Common myeloid progenitor, CD34-positive (primary cell): ENCODE results near the gene AGBL5.
"Not testable (repeated sequence)": the region's sequence is repeated elsewhere in the genome, so short reads cannot be mapped to it uniquely, and the experiment has no call there.

Experiments
- CTCF ChIA-PET: fragments of 350-600 bp; sonication (Branson Sonifier 250); formaldehyde crosslinking; loops from one replicate; lab custom pipeline; 2021; ENCODE audit warnings: antibody characterized with exemption; lab: Charles Lee
- POLR2A ChIA-PET: fragments of 350-600 bp; sonication (Branson Sonifier 250); formaldehyde crosslinking; loops from one replicate; lab custom pipeline; 2021; ENCODE audit warnings: antibody characterized with exemption; lab: Charles Lee
- DNase-seq, 3 donors: peaks; one replicate each; pipeline versions ENCODE4 v3.0.0 to v3.0.0-alpha.2; 2013
- H3K27ac ChIP-seq, 2 experiments: 1 replicate in 1 of 2; 2 replicates in 1 of 2; pipeline ENCODE4 v1.7.0; 2013; ENCODE audit warnings: inconsistent platforms in 2 of 2, low read length in 2 of 2, mild to moderate bottlenecking in 2 of 2, low read depth in 1 of 2, moderate library complexity in 1 of 2; ENCODE audit not compliant: severe bottlenecking in 2 of 2, insufficient read depth in 1 of 2, poor library complexity in 1 of 2
- H3K27me3 ChIP-seq, 5 experiments: replicated peaks in 2 of 5; 1 replicate in 3 of 5; 2 replicates in 2 of 5; pipeline versions ENCODE4 v1.6.1 to v1.7.0; 2013; ENCODE audit warnings: low read length in 4 of 5, mild to moderate bottlenecking in 2 of 5, moderate library complexity in 2 of 5, inconsistent platforms in 1 of 5; ENCODE audit not compliant: insufficient read depth in 5 of 5, control insufficient read depth in 4 of 5
- H3K36me3 ChIP-seq, 4 experiments: 1 replicate in 2 of 4; 2 replicates in 2 of 4; pipeline versions ENCODE4 v1.6.1 to v1.7.0; 2013; ENCODE audit warnings: low read length in 3 of 4, control low read depth in 1 of 4, mild to moderate bottlenecking in 1 of 4; ENCODE audit not compliant: control insufficient read depth in 4 of 4, insufficient read depth in 4 of 4
- H3K4me1 ChIP-seq, 4 experiments: 1 replicate in 3 of 4; 2 replicates in 1 of 4; pipeline versions ENCODE4 v1.6.1 to v1.7.1; 2013; ENCODE audit warnings: low read length in 3 of 4, mild to moderate bottlenecking in 3 of 4, control low read depth in 1 of 4, inconsistent platforms in 1 of 4, moderate library complexity in 1 of 4; ENCODE audit not compliant: control insufficient read depth in 4 of 4, insufficient read depth in 4 of 4; ENCODE audit errors: control extremely low read depth in 1 of 4
- H3K4me3 ChIP-seq, 7 experiments: 1 replicate in 4 of 7; 2 replicates in 3 of 7; pipeline versions ENCODE4 v1.5.1 to v1.7.0; 2013; ENCODE audit warnings: mild to moderate bottlenecking in 7 of 7, low read length in 6 of 7, moderate library complexity in 6 of 7, inconsistent platforms in 2 of 7, low read depth in 2 of 7, control low read depth in 1 of 7; ENCODE audit not compliant: insufficient read depth in 4 of 7, control insufficient read depth in 1 of 7; ENCODE audit errors: extremely low read depth in 1 of 7
- H3K9me3 ChIP-seq, 5 experiments: 1 replicate in 4 of 5; 2 replicates in 1 of 5; pipeline versions ENCODE4 v1.6.1 to v1.7.1; 2013; ENCODE audit warnings: low read length in 4 of 5, mild to moderate bottlenecking in 2 of 5, inconsistent platforms in 1 of 5, low read depth in 1 of 5, moderate library complexity in 1 of 5; ENCODE audit not compliant: control insufficient read depth in 4 of 5, insufficient read depth in 2 of 5; ENCODE audit errors: control extremely low read depth in 1 of 5
- WGBS: methylation state at CpG from one replicate; pipeline ENCODE4 v1.1.5; 2013; ENCODE audit not compliant: insufficient coverage; 5-methylcytosine and 5-hydroxymethylcytosine counted together

Gene AGBL5

DNA sequence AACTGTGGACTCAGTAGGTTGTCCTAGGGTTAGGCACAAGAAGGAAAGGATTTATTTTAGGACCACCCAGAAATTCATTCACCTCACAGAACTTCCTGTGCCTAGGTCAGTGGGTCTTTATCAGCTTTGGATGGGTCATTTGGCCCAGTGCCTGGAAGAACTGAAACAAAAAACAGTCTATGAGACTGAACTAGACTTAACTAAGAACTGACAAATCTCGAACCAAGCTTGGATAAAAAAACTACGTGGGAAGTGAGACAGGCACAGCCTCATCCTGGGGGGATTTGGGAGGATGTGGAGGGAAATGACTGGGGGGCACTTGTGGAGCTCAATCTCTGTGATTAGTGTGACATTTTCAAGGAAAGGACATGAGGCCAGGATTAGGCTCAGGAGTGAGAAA lies 22.3 kb downstream of the AGBL5 start:
- H3K4me3 ChIP-seq, result no peak overlapping the region
- H3K36me3 ChIP-seq, result peaks cover 3 to 16% (median 8%) of the 10 kb centered on the region in 4 experiments
- DNase-seq, result no peak
- no peaks in the 10 kb centered on the region for H3K9me3 ChIP-seq
- CTCF ChIA-PET, result interaction anchor here (0.6 to 28.0 kb wide), 6 partner anchors 8 to 35 kb away, joined by 3 to 381 read pairs (median 16); partner anchors contain the start of genes AGBL5 and KHK
- POLR2A ChIA-PET, result interaction anchor here (1.4 kb wide), 1 partner anchor 15 kb away, joined by 4 read pairs; no protein-coding TSS in a partner anchor
- H3K27me3 ChIP-seq, result no peaks in the 10 kb centered on the region
- no peak overlapping the region for H3K27ac ChIP-seq
- WGBS, result 55% methylated on average over 1 of the region's 2 CpGs
- H3K4me1 ChIP-seq, result peaks cover 13 to 79% (median 66%) of the 10 kb centered on the region in 4 experiments

DNA sequence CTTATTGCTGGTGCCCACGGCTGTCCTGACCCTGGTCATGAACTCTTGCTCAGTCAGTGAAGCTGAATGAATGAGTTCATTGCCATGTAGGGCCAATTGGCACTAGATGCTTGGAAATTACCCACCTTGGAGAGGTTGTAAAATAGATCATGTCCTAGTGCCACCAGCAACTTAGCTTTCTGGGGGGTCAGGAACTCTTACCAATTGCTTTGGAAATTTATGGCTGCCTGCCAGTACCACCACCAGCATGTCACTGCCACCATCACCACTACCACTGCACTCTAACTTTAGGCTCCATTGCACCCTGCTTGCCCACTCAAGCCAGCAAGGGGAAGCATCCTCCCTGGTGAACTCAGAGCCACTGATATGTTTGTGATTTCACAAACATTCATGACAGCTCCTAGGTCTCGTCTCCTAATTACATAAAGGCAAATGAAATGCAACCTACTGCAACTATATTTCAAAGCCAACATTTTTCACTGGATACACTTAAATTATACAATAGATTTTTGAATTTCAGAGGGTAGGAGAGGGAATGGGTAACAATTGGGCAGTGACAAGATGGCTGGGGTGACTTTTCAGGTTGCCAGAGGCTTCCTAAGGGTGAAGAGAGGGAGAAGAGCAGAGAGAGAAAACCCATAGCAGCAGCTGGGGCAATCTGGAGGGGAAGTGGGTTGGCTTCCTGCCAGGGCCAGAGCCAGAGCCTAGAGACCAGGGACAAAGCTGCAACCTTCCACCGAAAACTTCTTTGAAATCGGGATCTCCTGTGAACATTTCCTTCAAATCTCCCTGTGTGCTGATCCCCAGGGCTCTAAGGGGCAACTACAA lies 23.5 kb downstream of the AGBL5 start:
- peaks cover 14 to 87% (median 72%) of the 10 kb centered on the region in 4 experiments for H3K4me1 ChIP-seq
- H3K36me3 ChIP-seq, result peaks cover 0 to 5% (median under 1%) of the 10 kb centered on the region in 4 experiments
- H3K4me3 ChIP-seq, result peak overlapping the region in 4 of 7 experiments; percentile 22 to 45 (median 34)
- H3K27ac ChIP-seq, result no peak overlapping the region
- 33% methylated on average over 3 of the region's 4 CpGs for WGBS
- CTCF ChIA-PET, result interaction anchor here (1.6 to 28.0 kb wide), 3 partner anchors 11 to 21 kb away, joined by 4 to 381 read pairs (median 50); partner anchors contain the start of genes AGBL5 and KHK
- no peaks in the 10 kb centered on the region for H3K27me3 ChIP-seq
- POLR2A ChIA-PET, result interaction anchor here (1.4 kb wide), 1 partner anchor 16 kb away, joined by 4 read pairs; no protein-coding TSS in a partner anchor
- H3K9me3 ChIP-seq, result no peaks in the 10 kb centered on the region
- DNase-seq, result peak; percentile 66 to 89 (median 86)

DNA sequence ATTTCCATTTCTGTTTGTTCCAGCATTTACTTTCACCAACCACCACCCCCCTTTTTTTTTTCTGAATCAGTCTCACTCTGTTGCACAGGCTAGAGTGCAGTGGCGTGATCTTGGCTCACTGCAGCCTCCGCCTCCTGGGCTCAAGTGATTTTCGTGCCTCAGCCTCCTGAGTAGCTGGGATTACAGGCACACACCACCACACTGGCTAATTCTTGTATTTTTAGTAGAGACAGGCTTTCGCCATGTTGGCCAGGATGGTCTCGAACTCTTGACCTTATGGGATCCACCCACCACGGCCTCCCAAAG lies 24.1 kb downstream of the AGBL5 start:
- DNase-seq, H3K27me3 ChIP-seq, POLR2A ChIA-PET, H3K9me3 ChIP-seq, H3K36me3 ChIP-seq, H3K27ac ChIP-seq: not testable (repeated sequence)
- 59% methylated on average over 6 of the region's 6 CpGs for WGBS
- Histone ChIP-seq H3K4me1 (peaks cover 13 to 87% (median 72%) of the 10 kb centered on the region in 4 experiments), H3K4me3 (peak overlapping the region in 4 of 7 experiments; percentile 22 to 45 (median 34))
- CTCF ChIA-PET, result interaction anchor here (1.6 to 28.0 kb wide), 3 partner anchors 10 to 22 kb away, joined by 4 to 381 read pairs (median 50); partner anchors contain the start of genes AGBL5 and KHK

DNA sequence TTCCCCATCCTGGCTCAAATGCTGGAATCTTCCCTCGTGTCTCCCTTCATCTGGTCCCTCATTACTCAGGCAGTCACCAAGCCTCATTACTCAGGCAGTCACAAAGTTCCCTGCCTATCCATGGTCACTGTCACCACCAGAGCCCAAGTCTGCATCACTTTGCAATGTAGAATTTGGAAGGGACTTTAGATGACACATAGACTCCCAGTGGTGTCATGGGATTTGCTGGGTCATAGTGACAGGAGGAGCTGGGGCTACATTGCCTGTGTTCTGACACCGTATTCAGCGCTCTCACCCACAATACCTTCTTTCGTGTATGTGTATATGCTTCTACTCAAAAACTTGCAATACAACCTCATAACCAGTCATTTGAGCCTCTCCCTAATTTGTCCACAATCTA lies 24.9 kb downstream of the AGBL5 start:
- peak in 2 of 3 donors; percentile 37 to 39 for DNase-seq
- POLR2A ChIA-PET, result no interaction called here
- Histone ChIP-seq H3K9me3 (no peaks in the 10 kb centered on the region), H3K4me1 (peaks cover 9 to 86% (median 73%) of the 10 kb centered on the region in 4 experiments), H3K27me3 (no peaks in the 10 kb centered on the region), H3K27ac (no peak overlapping the region), H3K4me3 (no peak overlapping the region), H3K36me3 (no peaks in the 10 kb centered on the region)
- CTCF ChIA-PET, result interaction anchor here (0.8 to 28.0 kb wide), 4 partner anchors 9 to 23 kb away, joined by 3 to 381 read pairs (median 5); partner anchors contain the start of gene AGBL5
- 100% methylated on average over 4 of the region's 4 CpGs for WGBS

DNA sequence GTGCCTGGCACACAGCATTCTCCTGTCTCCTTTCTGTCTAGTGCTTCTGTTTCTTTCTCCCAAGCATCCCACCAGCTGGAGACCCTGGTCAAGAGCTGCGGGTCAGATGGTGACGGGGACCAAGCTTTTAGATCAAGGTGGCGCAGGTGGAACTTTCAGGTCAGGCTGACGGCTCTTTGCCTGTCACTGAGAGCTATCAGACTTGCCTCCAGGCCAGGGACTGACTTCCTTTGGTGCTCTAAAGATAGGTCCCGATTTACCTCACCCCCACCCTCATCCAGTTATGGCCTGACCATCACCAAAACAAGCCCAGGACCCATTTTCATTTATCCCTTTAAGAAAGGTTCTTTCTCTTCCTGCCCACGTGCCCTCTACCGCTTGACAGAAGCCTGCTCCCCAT lies 25.8 kb downstream of the AGBL5 start:
- Histone ChIP-seq H3K4me1 (peaks cover 11 to 91% (median 77%) of the 10 kb centered on the region in 4 experiments), H3K4me3 (no peak overlapping the region), H3K9me3 (no peaks in the 10 kb centered on the region), H3K36me3 (peaks cover 0 to 2% (median under 1%) of the 10 kb centered on the region in 4 experiments), H3K27me3 (no peaks in the 10 kb centered on the region), H3K27ac (no peak overlapping the region)
- ChIA-PET CTCF (interaction anchor here (0.8 to 28.0 kb wide), 5 partner anchors 8 to 295 kb away, joined by 3 to 381 read pairs (median 5); partner anchors contain the start of gene AGBL5), POLR2A (no interaction called here)
- DNase-seq, result no peak
- WGBS, result 77% methylated on average over 7 of the region's 7 CpGs

DNA sequence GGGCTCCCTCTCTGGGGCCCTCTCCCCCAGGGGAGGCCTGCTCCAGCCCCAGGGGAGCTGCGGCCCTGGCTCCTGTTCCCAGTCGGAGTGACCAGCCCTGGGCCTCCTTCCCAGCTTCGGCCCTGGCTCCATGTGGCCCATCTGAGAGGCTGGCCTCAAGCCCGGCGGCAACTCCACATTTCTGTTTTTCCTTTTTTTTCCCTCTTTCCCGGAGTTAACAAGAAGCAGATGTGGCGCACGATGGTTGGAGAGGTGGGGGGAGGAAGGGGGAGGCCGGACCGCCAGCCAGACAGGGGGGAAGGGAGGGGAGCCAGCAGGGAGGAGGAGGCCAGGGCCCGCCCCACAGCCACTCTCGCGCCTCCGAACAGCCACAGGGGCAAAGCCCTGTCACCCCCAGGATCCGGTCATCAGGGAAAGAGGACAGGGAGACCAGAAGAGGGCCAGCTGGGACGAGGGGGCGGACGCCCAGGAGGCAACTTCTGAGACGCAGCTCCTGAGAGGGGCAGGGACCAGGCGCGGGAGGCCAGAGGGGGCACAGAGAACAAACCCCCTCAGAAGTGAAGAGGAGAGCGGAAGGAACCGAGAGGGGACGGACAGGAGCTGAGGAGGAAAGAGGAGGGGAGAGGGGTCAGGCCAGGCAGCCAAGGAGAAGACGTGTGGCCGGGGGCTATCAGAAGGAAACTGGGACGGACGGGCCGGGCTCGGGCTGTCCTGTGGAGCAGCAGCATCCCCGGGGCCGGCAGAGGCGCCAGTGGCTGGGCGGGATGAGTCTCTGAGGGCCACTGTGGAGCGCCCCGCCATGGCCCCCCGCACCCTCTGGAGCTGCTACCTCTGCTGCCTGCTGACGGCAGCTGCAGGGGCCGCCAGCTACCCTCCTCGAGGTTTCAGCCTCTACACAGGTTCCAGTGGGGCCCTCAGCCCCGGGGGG lies 27.1 kb downstream of the AGBL5 start, which contains the start of gene EMILIN1:
EMILIN1 (plus strand) TSS at position 349 of the 928 bp plus-strand sequence; CDS start at position 800, 451 bp downstream.
- ChIA-PET CTCF (interaction anchor here (0.9 to 28.0 kb wide), 3 partner anchors 10 to 294 kb away, joined by 3 to 381 read pairs (median 4); partner anchors contain the start of gene AGBL5), POLR2A (no interaction called here)
- Histone ChIP-seq H3K27ac (peak within 1 kb of the TSS in 1 of 2 experiments; percentile 34), H3K36me3 (peaks cover 0 to 6% (median 2%) of the 10 kb centered on the region in 4 experiments), H3K27me3 (no peaks in the 10 kb centered on the region), H3K4me1 (peaks cover 11 to 93% (median 77%) of the 10 kb centered on the region in 4 experiments), H3K9me3 (no peaks in the 10 kb centered on the region), H3K4me3 (peak within 1 kb of the TSS in 6 of 7 experiments; percentile 39 to 78 (median 65))
- 24% methylated on average over 31 of the region's 41 CpGs for WGBS
- peak in 2 of 3 donors; percentile 11 to 17 for DNase-seq
